Activated CD4-positive, alpha-beta T cell treated with anti-CD3 and anti-CD28 coated beads for 1 hour (primary cell): ENCODE results near the gene SLC17A2.
"Not testable (repeated sequence)": the region's sequence is repeated elsewhere in the genome, so short reads cannot be mapped to it uniquely, and the experiment has no call there.

Experiments used
- DNase-seq: peaks from one replicate; pipeline ENCODE4 v3.0.0-alpha.2; 2020

Gene SLC17A2

GRCh38 chr6:25951296-25952032 lies 21.0 kb upstream of the SLC17A2 start:
- DNase-seq, result no peak

- no peak for DNase-seq
Observed at GRCh38 chr6:25950297-25950696, 19.8 kb upstream of the SLC17A2 start.

- DNase-seq, result no peak
Observed at GRCh38 chr6:25949695-25950094, 19.2 kb upstream of the SLC17A2 start.

GRCh38 chr6:25947492-25947891 lies 17.0 kb upstream of the SLC17A2 start:
- DNase-seq, result not testable (repeated sequence)

- DNase-seq, result no peak
Observed at GRCh38 chr6:25946631-25947030, 16.1 kb upstream of the SLC17A2 start.

- not testable (repeated sequence) for DNase-seq
Observed at GRCh38 chr6:25945738-25946137, 15.2 kb upstream of the SLC17A2 start.

GRCh38 chr6:25944688-25945574 lies 14.4 kb upstream of the SLC17A2 start:
- DNase-seq, result no peak

- no peak for DNase-seq
Observed at GRCh38 chr6:25943887-25944286, 13.4 kb upstream of the SLC17A2 start.

- no peak for DNase-seq
Observed at GRCh38 chr6:25942561-25943147, 12.2 kb upstream of the SLC17A2 start.

- DNase-seq, result no peak
Observed at GRCh38 chr6:25939593-25939992, 9.1 kb upstream of the SLC17A2 start.

GRCh38 chr6:25935953-25936352 lies 5.5 kb upstream of the SLC17A2 start:
- DNase-seq, result no peak

- DNase-seq, result no peak
Observed at GRCh38 chr6:25934735-25935313, 4.3 kb upstream of the SLC17A2 start.

GRCh38 chr6:25934156-25934555 lies 3.7 kb upstream of the SLC17A2 start:
- DNase-seq, result no peak

- no peak for DNase-seq
Observed at GRCh38 chr6:25931411-25931709, 869 bp upstream of the SLC17A2 start.

- DNase-seq, result not testable (repeated sequence)
Observed at GRCh38 chr6:25929785-25930184, 706 bp downstream of the SLC17A2 start.

- DNase-seq, result no peak
Observed at GRCh38 chr6:25928562-25929324, 1.7 kb downstream of the SLC17A2 start.

- no peak for DNase-seq
Observed at GRCh38 chr6:25927756-25928216, 2.7 kb downstream of the SLC17A2 start.

GRCh38 chr6:25927178-25927577 lies 3.3 kb downstream of the SLC17A2 start:
- no peak for DNase-seq

- no peak for DNase-seq
Observed at GRCh38 chr6:25925876-25926275, 4.6 kb downstream of the SLC17A2 start.

- DNase-seq, result no peak
Observed at GRCh38 chr6:25922301-25922700, 8.2 kb downstream of the SLC17A2 start.

- DNase-seq, result no peak
Observed at GRCh38 chr6:25921525-25922203, 8.8 kb downstream of the SLC17A2 start.

- DNase-seq, result no peak
Observed at GRCh38 chr6:25919657-25920056, 10.8 kb downstream of the SLC17A2 start.
